ENCODE measurements around the gene SCN8A. TPM values are rescaled to one million over a fixed set of nuclear protein-coding genes. Genes with fewer than 3 reads are reported as not detected.

Gene SCN8A
- total and polyA plus RNA-seq, 2 donors from 2014 or later = 0.34 to 1.4 TPM

GRCh38 chr12:51752234-51752889 lies 161.3 kb downstream of the SCN8A start:
- no peak overlapping the region for H3K4me3 ChIP-seq (ENCODE audit: low read length in 3 of 3)
- H3K4me1 ChIP-seq (ENCODE audit: control insufficient read depth in 2 of 3, insufficient read depth in 2 of 3, low read depth in 1 of 3, low read length in 3 of 3) = no peaks in the 10 kb centered on the region
- DNase-seq (peak; percentile 68 to 87 (median 73)), FAIRE-seq (no peak)
- H3K27ac ChIP-seq (ENCODE audit: low read depth in 2 of 2, low read length in 2 of 2) = no peak overlapping the region
- no peak for TF ChIP-seq CTCF (IDR thresholded peaks at IDR 0.05; ENCODE audit: borderline replicate concordance, extremely low read depth, insufficient read depth)
- H3K9ac ChIP-seq (ENCODE audit: low read length in 3 of 3) = no peak overlapping the region
- intact Hi-C loops (cut with DNase I) = no loop called here
- H3K9me3 ChIP-seq (ENCODE audit: control insufficient read depth in 2 of 3, insufficient read depth in 1 of 3, low read length in 3 of 3) = no peaks in the 10 kb centered on the region
- H3K27me3 ChIP-seq (ENCODE audit: control insufficient read depth, insufficient read depth, low read length) = no peaks in the 10 kb centered on the region
- H3K36me3 ChIP-seq (ENCODE audit: control insufficient read depth in 2 of 3, insufficient read depth in 3 of 3, low read length in 3 of 3) = no peaks in the 10 kb centered on the region

GRCh38 chr12:51753980-51754675 lies 163.1 kb downstream of the SCN8A start:
- Histone ChIP-seq H3K9ac (ENCODE audit: low read length in 3 of 3) (no peak overlapping the region), H3K4me3 (ENCODE audit: low read length in 3 of 3) (no peak overlapping the region), H3K9me3 (ENCODE audit: control insufficient read depth in 2 of 3, insufficient read depth in 1 of 3, low read length in 3 of 3) (no peaks in the 10 kb centered on the region), H3K27me3 (ENCODE audit: control insufficient read depth, insufficient read depth, low read length) (no peaks in the 10 kb centered on the region), H3K4me1 (ENCODE audit: control insufficient read depth in 2 of 3, insufficient read depth in 2 of 3, low read depth in 1 of 3, low read length in 3 of 3) (no peaks in the 10 kb centered on the region), H3K36me3 (ENCODE audit: control insufficient read depth in 2 of 3, insufficient read depth in 3 of 3, low read length in 3 of 3) (no peaks in the 10 kb centered on the region), H3K27ac (ENCODE audit: low read depth in 2 of 2, low read length in 2 of 2) (no peak overlapping the region)
- TF ChIP-seq CTCF (IDR thresholded peaks at IDR 0.05; ENCODE audit: borderline replicate concordance, extremely low read depth, insufficient read depth) = no peak
- peak in 2 of 5 donors; percentile 39 to 71 for DNase-seq
- FAIRE-seq = no peak
- intact Hi-C loops (cut with DNase I) = no loop called here

GRCh38 chr12:51755251-51755650 lies 164.2 kb downstream of the SCN8A start:
- no peaks in the 10 kb centered on the region for H3K4me1 ChIP-seq (ENCODE audit: control insufficient read depth in 2 of 3, insufficient read depth in 2 of 3, low read depth in 1 of 3, low read length in 3 of 3)
- H3K27ac ChIP-seq (ENCODE audit: low read depth in 2 of 2, low read length in 2 of 2) = no peak overlapping the region
- intact Hi-C loops (cut with DNase I) = no loop called here
- H3K9ac ChIP-seq (ENCODE audit: low read length in 3 of 3) = no peak overlapping the region
- TF ChIP-seq CTCF (IDR thresholded peaks at IDR 0.05; ENCODE audit: borderline replicate concordance, extremely low read depth, insufficient read depth) = no peak
- no peaks in the 10 kb centered on the region for H3K9me3 ChIP-seq (ENCODE audit: control insufficient read depth in 2 of 3, insufficient read depth in 1 of 3, low read length in 3 of 3)
- FAIRE-seq (no peak), DNase-seq (no peak)
- H3K4me3 ChIP-seq (ENCODE audit: low read length in 3 of 3) = no peak overlapping the region
- no peaks in the 10 kb centered on the region for H3K27me3 ChIP-seq (ENCODE audit: control insufficient read depth, insufficient read depth, low read length)
- no peaks in the 10 kb centered on the region for H3K36me3 ChIP-seq (ENCODE audit: control insufficient read depth in 2 of 3, insufficient read depth in 3 of 3, low read length in 3 of 3)
